MM.1S (cell line): Measurements from ENCODE around the gene TBX18.

Source experiments
- EZH2 ChIP-seq: fragments of 300-600 bp; sonication (generic); optimal IDR thresholded peaks from 2 replicates; pipeline ENCODE3; 2017; ENCODE audit warnings: low read depth, mild to moderate bottlenecking, antibody characterized with exemption, low read length, mixed read lengths
- EZH2phosphoT487 ChIP-seq: fragments of 300-600 bp; sonication (generic); IDR thresholded peaks from 2 replicates; pipeline ENCODE4 v1.6.1; 2018; ENCODE audit warnings: antibody characterized with exemption, low read length
- TF ChIP-seq, protein P1 (sequence below): fragments of 300-600 bp; sonication (generic); IDR thresholded peaks from 2 replicates; pipeline ENCODE4 v1.5.1; 2016; ENCODE audit warnings: antibody characterized with exemption, low read length, mixed read lengths

GRCh38 chr6:84638286-84638685 lies 126.1 kb downstream of the TBX18 start:
- TF ChIP-seq, protein P1, sequence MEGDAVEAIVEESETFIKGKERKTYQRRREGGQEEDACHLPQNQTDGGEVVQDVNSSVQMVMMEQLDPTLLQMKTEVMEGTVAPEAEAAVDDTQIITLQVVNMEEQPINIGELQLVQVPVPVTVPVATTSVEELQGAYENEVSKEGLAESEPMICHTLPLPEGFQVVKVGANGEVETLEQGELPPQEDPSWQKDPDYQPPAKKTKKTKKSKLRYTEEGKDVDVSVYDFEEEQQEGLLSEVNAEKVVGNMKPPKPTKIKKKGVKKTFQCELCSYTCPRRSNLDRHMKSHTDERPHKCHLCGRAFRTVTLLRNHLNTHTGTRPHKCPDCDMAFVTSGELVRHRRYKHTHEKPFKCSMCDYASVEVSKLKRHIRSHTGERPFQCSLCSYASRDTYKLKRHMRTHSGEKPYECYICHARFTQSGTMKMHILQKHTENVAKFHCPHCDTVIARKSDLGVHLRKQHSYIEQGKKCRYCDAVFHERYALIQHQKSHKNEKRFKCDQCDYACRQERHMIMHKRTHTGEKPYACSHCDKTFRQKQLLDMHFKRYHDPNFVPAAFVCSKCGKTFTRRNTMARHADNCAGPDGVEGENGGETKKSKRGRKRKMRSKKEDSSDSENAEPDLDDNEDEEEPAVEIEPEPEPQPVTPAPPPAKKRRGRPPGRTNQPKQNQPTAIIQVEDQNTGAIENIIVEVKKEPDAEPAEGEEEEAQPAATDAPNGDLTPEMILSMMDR = no peak
- TF ChIP-seq EZH2phosphoT487 = no peak
- no peak for TF ChIP-seq EZH2
